SKM-1 (cell line): ENCODE data around the gene NRXN3.

Experiments used
- DNase-seq: peaks from one replicate; lab custom pipeline; 2025; ENCODE audit not compliant: unreplicated experiment; lab: John Stamatoyannopoulos, UW

Gene NRXN3

GRCh38 chr14:78627114-78627513 is 456.9 kb downstream of the NRXN3 start:
- DNase-seq: no peak

DNA sequence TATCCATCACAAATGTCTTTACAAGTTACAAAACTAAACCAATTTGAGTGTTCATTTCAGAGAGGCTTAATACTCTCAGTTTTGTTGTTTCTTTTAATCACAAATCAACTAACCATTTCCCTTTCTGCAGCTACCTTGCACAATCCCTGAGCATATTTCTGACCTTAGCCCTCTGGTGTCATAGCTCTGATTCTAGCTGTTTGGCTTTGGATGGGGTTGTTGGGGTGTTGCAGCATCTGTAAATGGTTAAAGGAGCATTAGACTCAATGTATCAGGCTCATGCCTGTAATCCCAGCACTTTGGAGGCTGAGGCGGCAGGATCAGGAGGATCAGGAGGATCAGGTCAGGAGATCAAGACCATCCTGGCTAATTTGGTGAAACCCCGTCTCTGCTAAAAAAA is 461.4 kb downstream of the NRXN3 start:
- DNase-seq: no peak

DNA sequence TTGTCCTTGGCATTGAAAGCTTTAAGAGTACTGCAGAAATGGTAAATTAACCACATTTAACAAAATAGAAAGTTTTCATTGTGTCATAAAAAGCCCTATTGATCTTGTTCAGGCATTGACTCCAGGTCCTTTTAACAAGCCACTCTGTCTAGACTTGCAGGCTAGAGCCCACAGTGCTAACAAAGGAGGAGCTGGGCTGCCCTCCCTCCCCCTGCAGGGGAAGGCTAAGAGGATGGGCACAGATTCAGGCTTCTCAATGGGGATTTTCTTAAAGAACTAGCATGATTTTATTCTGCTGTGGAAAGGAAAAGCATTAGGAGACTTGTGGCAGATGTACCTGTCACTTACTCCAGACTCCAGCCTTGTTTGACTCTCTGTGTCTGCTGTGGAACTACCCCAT is 463.6 kb downstream of the NRXN3 start:
- DNase-seq: no peak

DNA sequence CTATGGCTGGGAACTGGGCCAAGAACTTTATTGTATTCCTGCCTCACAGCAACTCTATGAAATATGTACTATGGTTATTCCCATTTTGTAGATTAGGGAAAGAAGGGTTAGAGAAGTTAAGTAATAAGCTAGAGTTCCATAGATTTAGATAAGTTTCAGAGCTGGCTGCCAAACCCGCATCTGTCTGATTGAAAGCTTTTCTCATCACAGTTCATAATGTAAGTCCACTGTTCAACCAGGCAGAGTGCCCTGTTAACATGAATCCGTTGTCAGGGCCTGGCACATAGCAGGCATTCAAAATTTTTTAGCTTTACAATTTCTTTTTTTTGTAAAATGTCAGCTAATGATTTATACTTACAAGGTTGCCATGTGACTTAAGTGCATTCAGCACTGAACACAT is 467.3 kb downstream of the NRXN3 start:
- DNase-seq: no peak

- DNase-seq: no peak
These were observed 467.8 kb downstream of the NRXN3 start for GRCh38 chr14:78637908-78638475.

DNA sequence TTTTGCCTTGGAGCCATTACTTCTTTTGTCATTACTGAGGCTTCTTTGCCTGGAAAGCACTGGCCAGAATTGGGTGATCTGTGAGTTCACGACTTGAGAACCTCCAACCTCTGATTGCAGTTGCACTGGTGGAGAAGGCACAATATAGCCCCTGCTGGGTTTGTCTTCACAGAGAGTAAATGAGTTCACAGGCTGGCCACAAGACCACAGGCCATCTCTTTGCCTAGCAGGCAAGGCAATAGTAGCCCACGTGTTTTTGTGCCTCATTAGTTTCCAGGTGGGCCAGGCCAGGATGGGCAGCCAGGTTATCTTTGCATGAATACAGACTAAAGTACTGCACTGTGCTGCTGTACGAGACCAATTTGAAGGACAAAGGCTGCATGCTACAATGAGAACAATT is 468.8 kb downstream of the NRXN3 start:
- DNase-seq: no peak

DNA sequence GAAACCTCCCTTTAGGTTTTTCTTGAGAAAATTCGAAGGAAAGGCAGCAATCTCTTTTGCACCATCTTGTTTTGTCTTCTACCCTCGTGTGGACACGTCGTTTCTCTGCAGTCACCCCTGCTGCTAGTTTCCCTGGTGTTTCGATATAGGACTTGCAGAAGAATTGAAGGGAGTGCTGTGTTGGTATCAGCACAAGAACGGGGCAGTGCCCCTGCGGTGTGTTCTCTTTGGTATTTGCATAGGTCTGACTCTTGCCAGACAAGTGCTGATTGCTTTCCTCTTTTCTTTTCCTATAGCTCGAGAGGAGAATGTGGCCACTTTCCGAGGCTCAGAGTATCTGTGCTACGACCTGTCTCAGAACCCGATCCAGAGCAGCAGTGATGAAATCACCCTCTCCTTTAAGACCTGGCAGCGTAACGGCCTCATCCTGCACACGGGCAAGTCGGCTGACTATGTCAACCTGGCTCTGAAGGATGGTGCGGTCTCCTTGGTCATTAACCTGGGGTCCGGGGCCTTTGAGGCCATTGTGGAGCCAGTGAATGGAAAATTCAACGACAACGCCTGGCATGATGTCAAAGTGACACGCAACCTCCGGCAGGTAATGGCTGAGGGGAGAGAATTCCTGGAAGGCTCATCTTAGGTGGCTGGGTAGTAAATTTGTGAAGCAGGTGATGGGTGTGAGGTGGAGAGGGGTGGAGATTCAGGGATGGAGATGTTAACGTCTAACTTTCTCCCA is 474.8 kb downstream of the NRXN3 start:
- no peak for DNase-seq

GRCh38 chr14:78652727-78653126 is 482.6 kb downstream of the NRXN3 start:
- no peak for DNase-seq

GRCh38 chr14:78653173-78653572 is 483.0 kb downstream of the NRXN3 start:
- DNase-seq: no peak

GRCh38 chr14:78657451-78657850 is 487.3 kb downstream of the NRXN3 start:
- no peak for DNase-seq

- DNase-seq: no peak
These were observed 494.7 kb downstream of the NRXN3 start for GRCh38 chr14:78664841-78665240.

DNA sequence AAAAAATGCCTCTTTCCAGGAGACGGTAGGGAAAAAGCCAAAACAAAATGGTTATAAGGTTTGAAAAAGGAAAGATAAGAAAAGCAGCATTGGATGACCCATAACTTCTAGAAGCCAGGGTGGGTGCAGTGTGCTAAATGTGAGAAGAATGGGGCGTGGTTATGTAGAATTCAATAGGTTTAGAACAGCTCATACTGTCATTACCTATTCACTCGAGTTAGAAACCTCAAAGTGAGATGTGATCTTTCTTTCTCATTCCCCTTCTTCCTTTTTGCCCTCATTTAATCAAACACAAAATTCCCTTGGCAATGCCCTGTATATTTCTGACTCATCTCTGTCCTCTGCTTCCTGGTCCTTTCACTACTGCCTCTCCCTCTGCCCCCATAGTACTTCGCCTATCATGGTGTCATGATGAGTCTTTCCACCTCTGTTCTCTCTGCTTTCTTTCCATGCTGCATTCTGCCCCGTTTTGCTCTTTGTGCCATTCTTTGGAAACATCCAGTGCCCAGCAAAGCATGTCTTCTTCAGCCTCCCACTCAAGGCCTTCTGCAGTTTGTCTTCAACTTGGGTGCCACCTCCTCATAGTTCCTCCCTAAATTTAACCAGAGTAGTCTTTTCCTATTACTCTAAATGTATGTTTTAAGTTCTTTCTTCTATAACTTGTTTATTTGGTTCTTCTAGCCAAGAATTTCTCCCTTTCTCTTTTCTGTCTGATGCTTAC is 496.3 kb downstream of the NRXN3 start:
- DNase-seq: no peak

- no peak for DNase-seq
These were observed 497.0 kb downstream of the NRXN3 start for GRCh38 chr14:78667141-78667540.

- DNase-seq: no peak
These were observed 503.7 kb downstream of the NRXN3 start for GRCh38 chr14:78673845-78674244.

GRCh38 chr14:78674820-78675219 is 504.6 kb downstream of the NRXN3 start:
- no peak for DNase-seq

- DNase-seq: no peak
These were observed 513.0 kb downstream of the NRXN3 start for GRCh38 chr14:78683206-78683605.

DNA sequence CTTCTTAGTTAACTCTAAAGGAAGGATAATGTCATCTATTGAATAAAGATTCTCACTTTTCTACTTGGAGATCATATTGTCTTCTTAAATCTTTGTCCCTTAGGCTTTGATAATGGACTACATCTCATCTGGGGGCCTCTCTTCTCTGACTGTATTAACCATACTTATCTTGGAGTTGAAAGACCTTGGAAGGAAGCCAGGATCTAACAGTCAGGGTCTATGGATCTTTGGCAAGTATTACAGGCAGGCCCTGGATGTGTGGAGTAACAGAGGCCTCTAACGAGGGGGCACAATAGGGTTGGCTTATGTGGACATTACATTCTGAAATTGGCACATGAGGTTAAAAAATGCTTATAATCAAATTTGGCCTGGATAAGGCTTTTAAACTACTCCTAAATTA is 513.8 kb downstream of the NRXN3 start:
- DNase-seq: no peak

- no peak for DNase-seq
These were observed 518.3 kb downstream of the NRXN3 start for GRCh38 chr14:78688503-78688902.

- no peak for DNase-seq
These were observed 520.7 kb downstream of the NRXN3 start for GRCh38 chr14:78690836-78691235.

DNA sequence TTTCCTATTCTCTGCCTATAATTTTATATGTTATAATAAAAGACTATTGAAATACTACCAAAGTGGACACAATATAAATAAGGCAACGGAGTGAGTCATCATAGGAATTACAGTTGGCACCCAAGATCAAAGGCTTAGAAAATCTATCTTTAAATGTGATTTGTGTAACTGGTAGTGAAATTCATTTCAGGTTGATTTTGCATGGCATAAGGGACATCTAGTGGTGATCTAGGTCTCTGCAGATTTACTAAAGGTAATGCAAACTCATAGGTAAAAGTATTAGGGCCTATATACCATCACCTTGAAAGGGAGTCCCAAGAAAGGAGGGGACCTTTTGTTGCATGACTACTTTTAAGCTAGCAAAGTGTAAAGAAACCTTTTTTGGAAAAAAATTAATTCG is 527.2 kb downstream of the NRXN3 start:
- no peak for DNase-seq

DNA sequence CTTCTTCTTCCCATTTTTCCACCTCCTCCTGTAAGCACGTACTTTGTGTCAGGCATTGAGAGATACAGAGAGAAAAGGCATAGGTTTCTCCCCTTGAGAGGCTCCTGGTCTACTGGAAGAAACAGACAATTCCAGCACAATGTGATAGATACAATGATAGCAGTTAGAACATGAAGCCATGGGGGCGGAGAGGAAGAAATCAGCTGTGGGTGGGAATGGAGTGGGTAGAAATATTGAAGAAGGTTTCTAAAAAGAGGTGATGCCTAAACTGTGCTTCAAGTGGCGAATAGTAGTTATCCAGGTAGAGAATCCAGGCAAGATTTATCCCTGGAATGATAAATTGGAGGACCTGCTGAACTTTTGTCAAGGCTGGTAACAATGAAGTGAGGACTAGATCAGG is 528.8 kb downstream of the NRXN3 start:
- no peak for DNase-seq

- no peak for DNase-seq
These were observed 530.1 kb downstream of the NRXN3 start for GRCh38 chr14:78700236-78700635.
